Testis (tissue), 3 donors: ENCODE results near the gene PCK1. TPM values are rescaled to one million over a fixed set of nuclear protein-coding genes. Genes with fewer than 3 reads are reported as not detected.

Source experiments
- DNase-seq: peaks from one replicate; pipeline ENCODE4 v3.0.0-alpha.2; 2019
- H3K27ac ChIP-seq, 2 donors: fragments of 200-600 bp; sonication (generic); one replicate each; pipeline ENCODE4 v1.5.1; 2019
- H3K27me3 ChIP-seq: fragments of 200-600 bp; sonication (generic); one replicate; pipeline ENCODE4 v1.5.1; 2019
- H3K36me3 ChIP-seq: fragments of 200-600 bp; sonication (generic); one replicate; pipeline ENCODE4 v1.5.1; 2017; ENCODE audit warnings: low read depth; ENCODE audit errors: missing control alignments
- H3K4me1 ChIP-seq: fragments of 200-600 bp; sonication (generic); one replicate; pipeline ENCODE4 v1.5.1; 2019
- H3K4me3 ChIP-seq, 2 donors: fragments of 200-600 bp; sonication (generic); one replicate each; pipeline ENCODE4 v1.5.1; 2017 to 2019
- H3K9me3 ChIP-seq: fragments of 200-600 bp; sonication (generic); one replicate; pipeline ENCODE4 v1.5.1; 2017
- POLR2A ChIP-seq: fragments of 450-650 bp; IDR thresholded peaks from one replicate; pipeline ENCODE4 v1.6.1; 2017; ENCODE audit warnings: antibody characterized with exemption, mild to moderate bottlenecking, moderate library complexity
- WGBS, 2 donors: methylation state at CpG; one replicate each; pipeline ENCODE4 v1.1.5; 2018; 5-methylcytosine and 5-hydroxymethylcytosine counted together
- intact Hi-C: fragments of 100-400 bp; cut with DNase I; formaldehyde crosslinking; loops from one replicate; pipeline ENCODE4 v1.15.1; 2023; ENCODE audit warnings: low total_unique reads
- polyA plus RNA-seq: library from polyadenylated mRNA; stranded (reverse); fragments of 350-450 nt; fragmentation: Illumina TruSeq; extraction: RNeasy Lipid Tissue Mini Kit (QIAGEN cat#74804); gene quantifications from one replicate; pipeline ENCODE4 v1.2.3, GENCODE V29; 2014; ENCODE audit warnings: low read depth, low replicate concordance; ENCODE audit not compliant: insufficient read depth
- total RNA-seq, 2 donors: library from RNA; depleted of rRNA; stranded (reverse); fragments of >200 nt; gene quantifications; one replicate each; pipeline ENCODE4 v1.2.3, GENCODE V29; 2016
- TF ChIP-seq, protein P1 (sequence below), 3 experiments: fragments of 450-650 bp in 2 of 3; fragments of 200-600 bp in 1 of 3; sonication (generic) in 1 of 3; IDR thresholded peaks; one replicate each; pipeline ENCODE4 v1.5.1; 2016 to 2019; ENCODE audit warnings: antibody characterized with exemption in 3 of 3, mild to moderate bottlenecking in 2 of 3, moderate library complexity in 1 of 3

PCK1 gene
- total and polyA plus RNA-seq, 3 donors from 2014 or later = 0.19 to 3.1 (median 0.88) TPM

- H3K4me1 ChIP-seq = peaks cover 4% of the 10 kb centered on the region
- H3K4me3 ChIP-seq = no peak overlapping the region
- TF ChIP-seq, protein P1, sequence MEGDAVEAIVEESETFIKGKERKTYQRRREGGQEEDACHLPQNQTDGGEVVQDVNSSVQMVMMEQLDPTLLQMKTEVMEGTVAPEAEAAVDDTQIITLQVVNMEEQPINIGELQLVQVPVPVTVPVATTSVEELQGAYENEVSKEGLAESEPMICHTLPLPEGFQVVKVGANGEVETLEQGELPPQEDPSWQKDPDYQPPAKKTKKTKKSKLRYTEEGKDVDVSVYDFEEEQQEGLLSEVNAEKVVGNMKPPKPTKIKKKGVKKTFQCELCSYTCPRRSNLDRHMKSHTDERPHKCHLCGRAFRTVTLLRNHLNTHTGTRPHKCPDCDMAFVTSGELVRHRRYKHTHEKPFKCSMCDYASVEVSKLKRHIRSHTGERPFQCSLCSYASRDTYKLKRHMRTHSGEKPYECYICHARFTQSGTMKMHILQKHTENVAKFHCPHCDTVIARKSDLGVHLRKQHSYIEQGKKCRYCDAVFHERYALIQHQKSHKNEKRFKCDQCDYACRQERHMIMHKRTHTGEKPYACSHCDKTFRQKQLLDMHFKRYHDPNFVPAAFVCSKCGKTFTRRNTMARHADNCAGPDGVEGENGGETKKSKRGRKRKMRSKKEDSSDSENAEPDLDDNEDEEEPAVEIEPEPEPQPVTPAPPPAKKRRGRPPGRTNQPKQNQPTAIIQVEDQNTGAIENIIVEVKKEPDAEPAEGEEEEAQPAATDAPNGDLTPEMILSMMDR (IDR thresholded peaks at IDR 0.05) = no peak
- no peak for TF ChIP-seq POLR2A
- H3K36me3 ChIP-seq = no peaks in the 10 kb centered on the region
- DNase-seq = no peak
- WGBS, 2 donors = 97 to 98% methylated on average over 4 of the region's 4 CpGs
- no peaks in the 10 kb centered on the region for H3K27me3 ChIP-seq
- no peak overlapping the region for H3K27ac ChIP-seq
- H3K9me3 ChIP-seq = no peaks in the 10 kb centered on the region
- intact Hi-C loops = no loop called here
These were observed 32.8 kb upstream of the PCK1 start for GRCh38 chr20:57528148-57528547.

- intact Hi-C loops = no loop called here
- no peak for TF ChIP-seq POLR2A
- TF ChIP-seq, protein P1 (IDR thresholded peaks at IDR 0.05) = no peak
- Histone ChIP-seq H3K9me3 (no peaks in the 10 kb centered on the region), H3K4me3 (no peak overlapping the region), H3K27me3 (no peaks in the 10 kb centered on the region), H3K4me1 (peaks cover 4% of the 10 kb centered on the region), H3K36me3 (no peaks in the 10 kb centered on the region), H3K27ac (no peak overlapping the region)
- no peak for DNase-seq
- WGBS, 2 donors = 94 to 95% methylated on average over 8 of the region's 8 CpGs
These were observed 31.7 kb upstream of the PCK1 start for GRCh38 chr20:57529160-57529585.

GRCh38 chr20:57529810-57530209, 31.1 kb upstream of the PCK1 start:
- intact Hi-C loops = no loop called here
- 76 to 95% methylated on average over 3 of the region's 3 CpGs for WGBS, 2 donors
- Histone ChIP-seq H3K4me1 (peaks cover 4% of the 10 kb centered on the region), H3K36me3 (no peaks in the 10 kb centered on the region), H3K27ac (no peak overlapping the region), H3K9me3 (no peaks in the 10 kb centered on the region), H3K27me3 (no peaks in the 10 kb centered on the region), H3K4me3 (no peak overlapping the region)
- no peak for TF ChIP-seq POLR2A
- TF ChIP-seq, protein P1 (IDR thresholded peaks at IDR 0.05) = no peak
- DNase-seq = no peak

DNA sequence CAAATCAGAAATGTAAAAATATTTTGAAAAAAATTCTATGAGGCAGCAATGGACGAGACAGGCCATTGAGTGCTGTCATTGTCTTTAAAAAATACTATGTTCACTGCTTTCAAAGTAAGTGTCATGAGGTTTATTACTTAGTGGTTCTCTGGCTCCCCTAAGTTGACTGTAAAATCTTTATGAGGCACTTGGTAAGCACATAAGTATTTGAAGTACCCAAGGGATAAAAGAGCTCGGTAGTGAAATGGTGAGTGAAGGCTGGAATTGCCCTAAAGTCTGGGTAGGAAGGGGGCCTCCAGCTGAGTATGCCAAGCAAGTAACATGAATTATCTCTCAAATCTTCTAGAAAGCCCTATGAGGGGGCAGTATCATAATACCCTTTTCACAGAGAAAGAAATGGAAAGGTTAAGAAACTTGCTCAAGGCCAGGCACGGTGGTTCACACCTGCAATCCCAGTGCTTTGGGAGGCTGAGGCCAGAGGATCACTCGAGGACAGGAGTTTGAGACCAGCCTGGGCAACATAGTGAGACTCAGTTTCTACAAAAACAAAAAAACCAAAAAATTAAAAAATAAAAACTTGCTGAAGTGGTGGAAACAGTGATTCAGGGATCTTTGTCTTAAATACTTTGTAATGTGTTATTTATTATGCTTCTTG, 30.5 kb upstream of the PCK1 start:
- Histone ChIP-seq H3K4me3 (no peak overlapping the region), H3K9me3 (no peaks in the 10 kb centered on the region), H3K4me1 (peaks cover 4% of the 10 kb centered on the region), H3K27me3 (no peaks in the 10 kb centered on the region), H3K27ac (no peak overlapping the region), H3K36me3 (no peaks in the 10 kb centered on the region)
- TF ChIP-seq, protein P1 (IDR thresholded peaks at IDR 0.05) = no peak
- TF ChIP-seq POLR2A = no peak
- no peak for DNase-seq
- WGBS, 2 donors = 85 to 86% methylated on average over 4 of the region's 4 CpGs
- intact Hi-C loops = no loop called here

- Histone ChIP-seq H3K27me3 (no peaks in the 10 kb centered on the region), H3K4me3 (no peak overlapping the region), H3K27ac (no peak overlapping the region), H3K4me1 (peaks cover 1% of the 10 kb centered on the region), H3K9me3 (no peaks in the 10 kb centered on the region), H3K36me3 (no peaks in the 10 kb centered on the region)
- intact Hi-C loops = no loop called here
- no peak for TF ChIP-seq POLR2A
- TF ChIP-seq, protein P1 (IDR thresholded peaks at IDR 0.05) = no peak
- DNase-seq = no peak
- 81 to 83% methylated on average over 2 of the region's 2 CpGs for whole genome bisulfite sequencing, 2 donors
These were observed 28.8 kb upstream of the PCK1 start for GRCh38 chr20:57532104-57532503.
